SKM-1 (cell line): ENCODE measurements around the gene PRDM15.

Experiments
- DNase-seq: peaks from one replicate; lab custom pipeline; 2025; ENCODE audit not compliant: unreplicated experiment; lab: John Stamatoyannopoulos, UW

Gene PRDM15

DNA sequence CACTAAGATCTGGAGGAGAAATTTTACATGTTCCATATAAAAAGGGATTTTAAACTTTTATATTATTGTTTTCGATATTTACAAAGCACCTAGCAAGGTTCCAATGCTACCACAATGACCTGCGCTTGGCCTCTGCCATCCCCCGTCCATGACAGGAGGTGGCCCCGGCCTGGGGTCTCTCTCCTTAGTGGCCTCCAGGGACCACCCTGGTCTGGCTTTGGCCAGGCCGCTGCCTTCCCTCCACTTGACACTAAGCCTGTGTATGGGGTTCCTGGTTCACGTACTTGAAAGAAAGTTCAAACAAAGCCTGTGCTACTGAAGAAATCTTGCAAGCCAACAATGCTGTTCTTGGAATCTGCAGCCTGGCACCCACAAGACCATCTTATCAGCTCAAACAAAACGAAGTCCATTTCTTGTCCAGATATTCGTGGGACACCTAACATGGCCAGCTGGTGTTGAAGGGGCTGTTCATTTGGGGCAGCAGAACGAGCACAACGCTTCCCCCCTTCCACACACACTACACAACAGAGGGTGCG is 12.8 kb downstream of the PRDM15 start:
- DNase-seq, result no peak

DNA sequence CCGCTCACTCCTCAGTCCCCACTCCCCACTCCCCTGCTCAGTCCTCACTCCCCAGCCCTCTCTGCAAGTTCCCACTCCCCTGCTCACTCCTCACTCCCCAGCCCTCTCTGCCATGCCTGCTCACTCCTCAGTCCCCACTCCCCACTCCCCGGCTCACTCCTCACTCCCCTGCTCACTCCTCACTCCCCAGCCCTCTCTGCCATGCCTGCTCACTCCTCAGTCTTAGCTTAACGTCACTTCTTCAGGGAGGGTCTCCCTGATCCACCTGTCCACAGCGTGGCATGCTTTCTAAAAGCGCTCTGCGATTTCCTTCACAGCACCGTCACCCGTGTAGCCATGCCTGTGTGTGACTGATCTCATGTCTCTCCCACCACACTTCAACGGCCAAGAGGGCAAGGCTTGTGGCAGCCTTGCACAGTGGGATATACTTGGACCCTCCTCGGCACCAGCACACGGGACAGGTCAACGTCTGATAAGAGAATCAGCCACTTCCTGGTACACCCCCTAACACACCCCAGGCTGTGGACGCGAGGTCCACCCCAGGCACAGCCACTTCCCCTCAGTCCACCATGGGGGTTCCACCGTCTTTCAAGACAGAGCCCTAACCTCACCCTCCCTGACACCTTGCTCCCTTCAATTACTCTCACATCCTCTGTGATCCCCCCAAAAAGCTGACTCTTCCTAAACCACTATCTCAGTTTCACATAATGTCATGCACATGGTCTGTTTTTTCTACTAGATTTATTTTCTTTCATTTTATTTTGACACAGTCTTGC is 14.0 kb downstream of the PRDM15 start:
- DNase-seq, result no peak

DNA sequence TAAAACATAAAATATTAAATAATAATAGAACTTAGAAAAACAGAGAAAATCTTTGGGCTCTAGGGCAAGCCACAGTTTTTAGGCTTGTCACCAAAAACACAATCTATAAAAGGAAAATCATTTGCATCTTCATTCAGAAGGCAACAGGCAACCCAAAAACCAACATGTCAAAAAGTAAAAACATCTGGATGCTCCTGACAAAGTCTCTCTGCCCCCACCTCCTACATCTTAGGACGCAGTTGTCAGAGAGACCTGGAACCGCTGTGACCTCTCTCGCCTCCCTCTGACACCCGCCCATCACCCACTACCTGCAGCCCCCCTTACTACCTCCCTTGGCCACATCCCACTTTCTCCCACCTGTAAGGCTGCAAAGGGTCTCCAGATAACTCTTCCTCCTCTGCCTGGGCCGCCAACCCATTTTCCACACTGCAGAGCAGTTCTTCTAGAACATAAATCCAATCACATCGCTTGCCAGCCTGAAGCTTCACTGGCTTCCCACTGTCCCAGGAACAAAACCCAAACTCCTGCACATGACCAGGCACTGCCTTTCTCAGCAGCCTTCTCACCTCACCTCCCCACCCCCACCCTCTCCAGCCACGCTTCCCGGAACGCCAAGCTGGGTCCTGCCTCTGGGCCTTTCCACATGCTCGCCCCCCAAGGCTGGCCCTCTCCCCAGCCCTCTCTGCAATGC is 14.7 kb downstream of the PRDM15 start:
- no peak for DNase-seq

DNA sequence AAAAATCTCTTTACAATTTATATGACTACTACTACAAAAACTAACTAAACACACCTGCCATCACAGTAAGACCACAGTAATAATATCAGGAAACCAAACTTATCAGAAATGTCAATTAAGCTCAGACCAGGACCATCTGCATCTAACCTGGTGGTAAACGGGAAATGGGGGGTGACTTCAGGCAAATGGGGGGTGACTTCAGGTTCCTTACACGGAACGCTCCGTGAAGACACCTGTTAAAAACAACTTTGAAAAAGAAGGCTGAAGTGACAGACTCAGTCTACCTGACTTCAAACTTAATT is 15.8 kb downstream of the PRDM15 start:
- no peak for DNase-seq

DNA sequence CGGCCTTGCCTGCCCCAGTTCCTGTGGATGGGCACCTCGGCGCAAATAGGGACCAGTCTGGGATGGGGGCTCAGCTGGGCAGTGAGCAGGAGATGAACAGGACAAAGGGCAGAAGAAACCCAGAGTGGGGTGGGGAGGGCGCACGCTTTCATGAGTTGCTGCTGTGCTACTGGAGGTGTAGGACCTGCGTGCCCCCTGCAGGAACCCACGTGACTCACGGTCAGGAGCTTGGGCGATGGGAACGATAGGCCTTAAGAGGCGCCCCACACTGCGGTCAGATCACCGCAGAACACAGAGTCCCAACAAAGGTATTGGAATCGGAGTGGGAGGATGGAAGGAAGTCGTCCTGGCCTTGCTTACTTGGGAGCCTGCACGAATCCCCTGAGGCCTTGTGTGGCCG is 17.2 kb downstream of the PRDM15 start:
- DNase-seq, result no peak

DNA sequence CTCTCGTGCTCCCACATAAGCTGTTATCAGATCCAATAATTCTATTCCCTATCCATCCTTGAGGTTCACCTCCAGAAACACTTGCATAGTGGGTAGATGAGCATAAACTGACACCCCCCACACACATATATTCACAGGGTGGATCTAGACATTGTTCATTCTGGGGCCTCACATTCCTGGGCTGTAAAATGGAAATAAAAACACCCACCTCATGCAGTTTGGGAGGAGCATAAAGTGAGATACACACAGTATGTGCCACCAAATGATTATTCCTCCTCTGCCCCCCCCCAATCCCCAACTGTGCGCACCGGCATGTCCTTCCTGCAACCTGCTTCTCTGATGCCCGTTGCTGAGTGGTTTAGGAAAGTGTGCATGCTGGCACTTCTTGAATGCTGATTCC is 17.9 kb downstream of the PRDM15 start:
- no peak for DNase-seq

DNA sequence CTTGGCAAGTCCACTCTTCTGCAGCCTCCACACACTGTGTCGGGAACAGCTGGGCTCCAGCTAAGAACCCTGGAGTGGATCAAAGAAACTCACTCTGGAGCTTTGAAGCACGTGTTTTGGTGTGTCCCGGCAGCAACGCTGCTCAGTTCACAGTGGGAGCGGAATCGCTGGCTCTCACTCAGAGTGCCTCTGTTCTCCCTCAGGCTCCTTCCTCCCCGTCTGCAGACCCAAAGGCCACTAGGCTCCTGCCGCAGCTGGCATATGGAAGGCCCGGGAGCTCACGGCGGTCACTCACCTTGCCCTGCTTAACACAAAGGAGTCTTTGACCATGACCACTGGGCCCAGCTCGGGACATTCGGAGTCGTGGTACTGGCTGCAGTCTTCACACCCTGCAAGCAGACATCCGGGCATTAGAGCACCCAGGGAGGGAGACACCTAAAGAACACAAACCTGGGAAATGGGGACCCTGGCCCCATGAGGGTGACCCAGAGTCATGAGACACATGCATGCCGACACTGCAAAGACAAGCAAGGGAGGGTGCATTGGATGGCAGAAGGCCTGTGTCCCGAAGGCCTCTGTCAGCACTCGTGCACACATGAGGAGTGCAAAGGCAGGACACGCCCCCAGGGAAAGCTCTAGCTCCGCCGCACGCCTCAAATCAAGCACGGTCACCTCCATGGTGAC is 19.7 kb downstream of the PRDM15 start:
- DNase-seq, result no peak

DNA sequence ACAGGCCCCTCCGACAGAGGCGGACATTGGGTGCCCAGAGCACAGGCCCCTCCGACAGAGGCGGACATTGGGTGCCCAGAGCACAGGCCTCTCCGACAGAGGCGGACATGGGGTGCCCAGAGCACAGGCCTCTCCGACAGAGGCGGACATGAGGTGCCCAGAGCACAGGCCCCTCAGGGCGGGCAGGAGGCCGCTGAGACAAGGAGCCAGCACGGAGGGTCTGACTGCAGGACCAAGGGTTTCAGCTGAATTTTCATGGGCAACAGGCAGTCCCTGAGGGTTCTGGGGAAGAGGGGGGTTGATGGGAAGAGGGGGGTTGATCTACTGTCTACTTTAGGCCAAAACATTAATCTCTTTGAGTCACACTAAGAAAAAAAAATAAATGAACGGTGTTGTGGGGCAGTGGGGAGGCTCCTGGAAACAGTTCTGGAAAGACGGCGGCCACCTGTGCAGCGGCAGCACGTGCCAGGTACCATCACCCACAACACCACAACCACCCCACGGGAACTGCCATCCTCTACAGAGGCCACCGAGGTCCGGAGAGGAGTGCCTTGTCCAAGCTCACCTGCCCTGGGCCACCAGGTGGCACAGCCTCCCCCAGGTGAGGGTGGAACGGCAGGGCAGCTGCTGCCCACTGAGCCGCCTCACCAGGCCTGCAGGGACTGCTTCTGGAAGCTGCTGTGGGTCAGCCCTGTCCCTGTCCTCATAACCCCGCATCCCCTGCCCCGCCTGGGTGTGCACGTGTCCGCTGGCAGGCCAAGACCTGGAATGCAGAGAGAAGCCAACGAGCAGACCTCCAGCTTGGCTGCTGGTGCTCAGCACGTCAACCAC is 20.5 kb downstream of the PRDM15 start:
- DNase-seq, result no peak

DNA sequence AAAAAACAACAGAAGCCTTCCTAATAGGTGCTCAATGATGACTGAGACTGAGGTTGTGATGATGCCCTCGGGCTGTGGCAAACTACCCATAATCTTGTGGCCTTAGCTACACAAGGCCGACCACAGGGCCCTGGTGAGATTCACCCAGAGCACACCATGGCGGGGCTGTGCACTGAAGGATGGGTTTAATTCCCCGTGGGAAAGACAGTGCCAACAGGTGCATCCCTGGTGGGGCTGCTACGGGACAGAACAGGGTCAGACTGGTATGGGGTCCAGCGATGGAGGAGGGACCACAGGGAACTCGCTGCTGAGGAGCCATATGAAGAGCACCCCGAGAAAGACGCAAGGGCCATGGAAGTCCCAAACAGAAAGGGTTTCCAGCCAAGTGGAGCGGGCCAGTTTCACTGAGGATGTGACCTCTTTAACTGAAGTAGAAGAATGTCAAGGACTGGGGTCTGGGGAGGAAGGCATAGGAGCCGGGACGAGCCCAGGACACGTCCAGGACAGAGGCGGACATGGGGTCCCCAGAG is 21.3 kb downstream of the PRDM15 start:
- DNase-seq, result no peak

DNA sequence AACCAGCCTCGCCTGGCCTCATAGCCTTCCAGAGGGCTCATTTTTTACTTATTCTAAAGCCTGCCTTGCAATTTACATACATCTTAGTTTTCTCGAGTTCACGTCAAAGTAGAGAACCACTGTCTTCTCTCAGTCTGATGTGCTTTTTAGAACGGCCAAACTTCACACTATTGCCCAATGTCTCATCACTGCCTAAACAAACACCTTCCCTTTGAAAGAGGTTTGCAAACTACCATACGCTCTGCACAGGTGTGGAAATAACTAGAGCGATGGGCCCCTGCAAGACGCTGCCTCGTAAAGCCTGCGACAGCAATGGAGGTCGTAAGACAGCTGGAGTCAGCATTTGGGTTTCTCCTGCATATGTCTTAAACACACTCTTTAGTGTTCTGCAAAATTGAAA is 22.6 kb downstream of the PRDM15 start:
- DNase-seq, result no peak

DNA sequence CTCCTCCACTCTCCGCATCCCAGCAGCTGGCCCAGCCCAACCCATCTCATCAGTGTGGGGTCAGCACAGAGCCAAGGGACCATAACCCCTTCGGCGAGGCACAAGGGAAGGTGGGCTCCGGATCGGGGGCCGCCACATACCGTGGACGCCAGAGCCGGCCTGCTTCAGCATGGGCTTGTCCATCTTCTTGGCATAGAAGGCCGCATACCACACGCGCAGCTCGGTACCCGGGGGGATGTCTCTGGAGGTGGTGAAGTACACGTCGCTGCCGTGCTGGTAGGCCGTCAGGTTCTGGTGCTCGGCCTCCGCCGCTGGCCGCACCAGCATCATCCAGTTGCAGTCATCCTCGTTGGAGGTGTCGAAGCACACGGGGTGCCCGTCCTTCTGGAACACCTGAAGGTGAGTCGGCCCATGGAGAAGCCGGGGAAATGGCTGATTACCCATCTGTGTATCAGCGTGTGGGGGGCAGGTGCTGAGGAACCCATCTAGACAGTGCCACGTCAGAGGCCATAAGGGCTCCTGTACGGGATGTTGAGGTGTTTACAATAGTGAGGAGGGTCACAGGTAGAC is 24.6 kb downstream of the PRDM15 start:
- no peak for DNase-seq

DNA sequence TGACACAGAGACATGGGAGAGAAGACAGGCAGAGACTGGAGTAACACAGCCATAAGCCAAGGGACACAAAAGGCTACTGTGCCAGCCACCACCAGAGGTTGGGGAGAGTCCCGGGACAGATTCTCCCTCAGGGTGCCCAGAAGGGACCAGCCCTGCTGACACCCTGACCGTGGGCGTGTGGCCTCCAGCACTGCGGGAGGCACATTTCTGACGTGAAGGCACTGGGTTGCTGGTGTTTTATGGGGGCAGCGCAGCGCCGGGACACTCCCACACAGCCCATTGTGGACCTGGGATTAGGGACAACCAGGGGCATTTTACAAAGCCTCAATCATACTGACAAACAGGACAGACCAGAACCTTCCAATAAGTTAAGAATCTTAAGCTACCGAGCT is 26.2 kb downstream of the PRDM15 start:
- DNase-seq, result no peak

DNA sequence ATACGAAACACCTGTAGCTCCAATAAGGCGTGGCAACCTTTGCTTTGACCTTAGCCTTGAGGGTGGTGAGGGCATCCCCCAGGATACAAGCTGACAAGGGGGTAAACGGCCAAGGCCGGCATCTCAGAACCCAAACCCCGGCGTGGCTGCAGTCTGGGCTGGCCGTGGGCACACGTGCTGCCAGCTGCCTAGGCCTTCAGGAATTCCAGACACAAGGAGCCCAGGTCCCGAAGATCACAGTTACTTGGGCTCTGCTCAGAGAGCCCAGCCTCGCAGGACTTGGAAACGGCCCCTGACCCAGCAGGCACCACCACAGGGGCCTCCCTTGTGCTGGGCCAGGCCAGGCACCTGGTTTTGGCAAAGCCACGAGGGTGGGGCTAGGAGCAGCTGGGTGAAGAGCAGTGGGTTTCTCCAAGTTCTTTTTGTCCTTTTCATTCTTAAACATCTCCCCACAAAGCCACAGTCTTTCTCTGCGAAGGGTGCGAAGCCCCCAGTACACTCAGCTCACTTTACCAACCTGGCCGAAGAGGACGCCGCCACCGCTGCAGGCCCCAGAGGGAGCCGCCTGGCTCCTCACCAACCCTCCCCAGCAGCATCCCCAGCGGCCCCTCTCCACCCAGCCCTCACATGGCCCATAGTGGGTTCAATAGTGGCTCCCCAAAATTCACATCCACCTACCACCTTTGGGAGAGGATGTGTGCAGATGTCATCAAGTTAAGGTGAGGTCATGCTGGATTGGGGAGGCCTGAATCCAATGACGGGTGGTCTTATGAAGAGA is 26.8 kb downstream of the PRDM15 start:
- DNase-seq, result no peak

DNA sequence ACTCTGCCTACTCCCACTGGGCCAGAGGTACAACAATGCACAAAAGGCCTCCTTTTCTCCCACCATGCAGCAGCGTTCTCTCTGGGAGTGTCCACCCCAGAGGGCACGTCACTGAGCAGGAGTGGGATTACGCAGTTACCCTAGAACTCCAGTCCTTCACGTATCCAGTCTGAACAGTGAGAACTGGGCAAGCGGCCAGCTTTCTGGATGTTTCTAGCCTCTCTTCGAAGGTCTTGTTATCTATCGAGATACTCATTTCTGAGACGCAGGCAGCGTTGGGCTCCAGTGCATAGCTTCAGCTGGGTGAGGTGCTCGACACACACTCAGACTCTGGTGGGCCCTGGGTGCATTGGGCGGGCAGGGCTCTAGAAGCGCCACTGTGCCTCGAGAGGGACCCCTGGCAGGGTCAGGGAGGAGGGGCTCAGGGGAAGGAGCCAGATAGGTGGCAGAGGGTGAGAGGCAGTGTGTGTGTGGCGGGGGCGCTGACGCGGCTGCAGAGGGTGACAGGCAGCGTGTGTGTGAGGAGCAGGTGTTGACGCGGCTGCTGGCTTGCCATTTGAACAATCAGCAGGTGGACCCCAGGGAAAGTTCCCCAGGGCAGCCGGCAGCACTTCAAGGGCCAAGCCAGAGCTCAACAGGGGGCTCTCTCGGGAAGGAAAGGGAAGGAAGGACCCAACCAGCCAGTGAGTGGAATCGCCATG is 27.9 kb downstream of the PRDM15 start:
- no peak for DNase-seq

DNA sequence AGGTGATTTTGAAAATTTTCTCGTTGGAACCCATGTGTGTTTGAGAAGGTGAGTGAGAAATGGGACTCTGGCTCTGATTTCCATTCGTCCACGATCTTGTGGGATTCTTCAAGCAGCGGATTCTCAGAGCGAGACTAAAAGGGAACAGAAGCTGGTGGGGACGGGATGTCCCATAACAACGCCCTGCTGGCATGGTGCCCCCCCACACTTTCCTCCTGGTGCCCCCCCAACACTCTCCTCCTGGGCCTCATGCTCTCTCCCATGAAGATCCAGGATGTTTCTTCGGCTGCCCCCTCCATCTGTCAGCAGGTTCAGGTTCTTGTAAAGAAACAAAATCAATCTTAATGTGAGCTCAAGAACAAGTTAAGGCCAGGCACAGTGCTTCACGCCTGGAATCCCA is 29.1 kb downstream of the PRDM15 start:
- DNase-seq, result no peak

DNA sequence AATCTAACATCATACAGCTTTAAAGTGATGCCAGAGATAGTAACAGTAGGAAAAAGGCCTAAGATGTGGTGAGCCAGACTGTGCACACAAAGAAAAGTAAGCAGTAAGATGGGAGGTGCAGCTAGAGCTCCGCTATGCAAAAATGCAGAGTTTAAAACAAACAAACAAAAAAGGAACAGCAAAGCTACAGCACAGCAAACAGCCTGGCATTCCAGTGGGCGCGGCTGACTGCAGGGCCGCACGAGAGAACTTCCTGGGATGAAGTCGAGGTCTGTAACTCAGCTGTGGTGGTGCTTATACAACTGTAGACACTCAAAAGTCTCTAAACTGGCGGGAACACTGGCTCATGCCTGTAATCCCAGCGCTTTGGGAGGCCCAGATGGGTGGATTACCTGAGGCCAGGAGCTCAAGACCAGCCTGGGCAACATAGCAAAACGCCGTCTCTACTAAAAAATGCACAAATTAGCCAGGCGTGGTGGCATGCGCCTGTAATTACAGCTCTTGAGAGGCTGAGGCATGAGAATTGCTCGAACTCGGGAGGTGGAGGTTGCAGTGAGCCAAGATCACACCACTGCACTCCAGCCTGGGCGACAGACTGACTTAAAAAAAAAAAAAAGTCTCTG is 30.1 kb downstream of the PRDM15 start:
- no peak for DNase-seq

DNA sequence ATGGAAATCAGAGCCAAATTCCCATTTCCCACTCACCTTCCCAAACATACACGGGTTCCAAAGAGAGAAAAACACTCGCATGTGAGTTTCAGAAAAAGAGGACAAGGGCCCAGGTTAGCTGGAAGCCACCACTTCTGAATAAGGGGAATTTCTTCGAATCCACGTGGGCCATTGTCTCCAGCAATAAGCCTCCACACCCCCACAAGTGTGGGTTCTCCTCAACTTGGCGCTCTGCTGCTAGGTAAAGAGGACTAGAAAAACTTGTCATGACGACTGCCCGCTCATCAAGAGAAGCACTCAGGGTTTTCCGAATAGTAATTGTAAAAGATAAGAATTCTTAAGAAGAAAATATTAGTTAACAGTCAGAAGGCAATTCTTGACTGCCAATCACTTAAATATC is 30.6 kb downstream of the PRDM15 start:
- no peak for DNase-seq

DNA sequence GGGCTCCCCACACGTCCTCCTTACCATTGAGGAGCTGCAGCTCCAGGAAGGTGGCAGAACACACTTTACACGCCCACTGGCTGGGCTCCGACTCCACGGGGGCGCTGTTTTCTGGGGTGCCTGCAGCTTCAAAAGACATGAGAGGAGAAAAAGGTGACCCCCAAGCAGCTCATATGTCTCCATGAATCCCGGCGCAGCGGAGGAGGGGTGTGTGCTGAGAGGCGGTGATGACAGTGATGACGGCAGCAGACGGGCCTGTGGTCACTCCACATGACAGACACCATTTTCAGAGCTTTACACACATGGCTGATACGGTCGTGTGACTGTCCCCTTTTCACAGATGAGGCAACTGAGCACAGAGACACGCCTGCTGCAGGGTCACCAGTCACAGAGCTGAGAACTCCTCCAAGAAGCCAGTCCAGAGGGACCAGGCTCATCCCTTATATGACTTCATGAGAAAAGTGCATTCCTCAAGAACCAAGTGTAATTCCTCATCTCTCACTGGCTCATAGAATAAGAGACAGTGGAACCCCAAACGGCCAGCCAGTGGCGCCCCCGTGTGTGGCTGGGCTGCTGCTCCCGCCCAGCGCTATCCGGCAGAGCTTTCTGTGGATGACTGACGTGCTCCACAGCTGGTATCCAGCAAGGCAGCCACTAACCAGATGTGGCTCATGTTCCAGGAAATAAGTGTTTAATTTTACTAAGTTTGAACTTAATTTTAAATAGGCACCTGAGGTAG is 31.9 kb downstream of the PRDM15 start:
- no peak for DNase-seq
